CD4-positive, alpha-beta T cell (primary cell): Measurements from ENCODE around the gene LDLR. TPM values are rescaled to one million over a fixed set of nuclear protein-coding genes. Genes with fewer than 3 reads are reported as not detected.
"Not testable (repeated sequence)": the region's sequence is repeated elsewhere in the genome, so short reads cannot be mapped to it uniquely, and the experiment has no call there.

Experiments used
- ATAC-seq: fragments of 200-7000 bp; cut with Tn5 transposase; one replicate; pipeline ENCODE4 v1.10.0; 2022; ENCODE audit warnings: mild to moderate bottlenecking; ENCODE audit not compliant: poor library complexity
- CTCF ChIA-PET: fragments of 350-600 bp; sonication (Branson Sonifier 250); formaldehyde crosslinking; loops from one replicate; lab custom pipeline; 2021; ENCODE audit warnings: antibody characterized with exemption, inconsistent platforms; lab: Charles Lee
- POLR2A ChIA-PET: fragments of 350-600 bp; sonication (Branson Sonifier 250); formaldehyde crosslinking; loops from one replicate; lab custom pipeline; 2021; ENCODE audit warnings: antibody characterized with exemption, inconsistent platforms; lab: Charles Lee
- DNase-seq, 14 experiments: peaks; one replicate each; pipeline ENCODE4 v3.0.0-alpha.2; 2013 to 2020; ENCODE audit warnings: mixed read lengths in 2 of 14
- H3K27ac ChIP-seq, 2 donors: one replicate each; pipeline versions ENCODE4 v1.5.1 to v1.7.0; 2013; ENCODE audit warnings: low read length in 2 of 2, low read depth in 1 of 2, mild to moderate bottlenecking in 1 of 2
- H3K27me3 ChIP-seq, 2 experiments: 1 replicate in 1 of 2; 2 replicates in 1 of 2; pipeline versions ENCODE4 v1.6.1 to v1.7.0; 2013; ENCODE audit warnings: low read length in 2 of 2, control low read depth in 1 of 2, mild to moderate bottlenecking in 1 of 2, moderate library complexity in 1 of 2; ENCODE audit not compliant: insufficient read depth in 2 of 2, control insufficient read depth in 1 of 2
- H3K36me3 ChIP-seq: one replicate; pipeline ENCODE4 v1.6.1; 2013; ENCODE audit warnings: low read length, control low read depth; ENCODE audit not compliant: insufficient read depth
- H3K4me1 ChIP-seq: one replicate; pipeline ENCODE4 v1.6.1; 2013; ENCODE audit warnings: low read length, control low read depth; ENCODE audit not compliant: insufficient read depth
- H3K4me3 ChIP-seq: one replicate; pipeline ENCODE4 v1.5.1; 2013; ENCODE audit warnings: mild to moderate bottlenecking, low read length, moderate library complexity
- H3K9me3 ChIP-seq, 2 experiments: 1 replicate in 1 of 2; 2 replicates in 1 of 2; pipeline versions ENCODE4 v1.6.1 to v1.7.0; 2013; ENCODE audit warnings: low read length in 2 of 2, mild to moderate bottlenecking in 2 of 2, control low read depth in 1 of 2, moderate library complexity in 1 of 2; ENCODE audit not compliant: control insufficient read depth in 1 of 2, insufficient read depth in 1 of 2
- H3K27ac Mint-ChIP-seq: one replicate; pipeline ENCODE4 v1.8.0; 2020; ENCODE audit warnings: mixed read lengths
- H3K27me3 Mint-ChIP-seq: one replicate; pipeline ENCODE4 v1.8.0; 2021; ENCODE audit warnings: mixed read lengths
- H3K36me3 Mint-ChIP-seq: one replicate; pipeline ENCODE4 v1.8.0; 2021; ENCODE audit warnings: low read depth, mixed read lengths
- H3K4me1 Mint-ChIP-seq: one replicate; pipeline ENCODE4 v1.8.0; 2021; ENCODE audit warnings: low read depth, mixed read lengths
- H3K4me3 Mint-ChIP-seq: one replicate; pipeline ENCODE4 v1.8.0; 2020; ENCODE audit warnings: mild to moderate bottlenecking, mixed read lengths
- H3K9me3 Mint-ChIP-seq: one replicate; pipeline ENCODE4 v1.8.0; 2020; ENCODE audit warnings: mixed read lengths
- intact Hi-C, 2 experiments: fragments of 100-400 bp; cut with DNase I in 1 of 2; cut with micrococcal nuclease in 1 of 2; formaldehyde crosslinking; loops; one replicate each; pipeline versions ENCODE4 v1.15.1 to v1.9.0; 2023 to 2025; cut with DNase I, micrococcal nuclease
- total RNA-seq, 174 experiments: library from RNA in 2 of 174; stranded (reverse) in 2 of 174; gene quantifications; one replicate each; pipeline ENCODE4 v1.2.3 and lab custom pipeline; 2021 to 2026
- TF ChIP-seq, protein P1 (sequence below): fragments of 200-600 bp; IDR thresholded peaks from one replicate; pipeline ENCODE4 v1.8.0; 2022; ENCODE audit warnings: antibody characterized with exemption, mild to moderate bottlenecking

LDLR gene
- total RNA-seq, 2 experiments from 2014 or later: 32.5 to 34.0 TPM

DNA sequence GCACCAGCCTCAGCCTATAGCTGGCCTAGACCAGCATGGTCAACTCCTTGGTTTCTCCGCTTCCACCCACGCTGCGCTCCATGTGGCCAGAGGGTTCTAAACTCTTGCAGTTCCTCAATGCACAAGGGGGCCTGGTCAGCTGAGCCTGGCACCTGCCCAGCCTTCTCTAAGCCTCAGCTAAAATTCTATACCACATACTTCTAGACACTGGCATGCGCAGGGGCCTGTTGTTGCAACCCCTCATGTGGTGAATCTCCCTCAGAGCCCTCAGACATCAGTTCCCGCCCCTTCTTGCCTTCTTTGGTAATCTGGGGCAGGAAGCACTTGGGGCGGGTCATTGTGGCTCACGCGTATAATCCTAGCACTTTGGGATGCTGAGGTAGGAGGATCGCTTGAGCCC is 19.7 kb upstream of the LDLR start:
- H3K4me3 Mint-ChIP-seq: no peak overlapping the region

DNA sequence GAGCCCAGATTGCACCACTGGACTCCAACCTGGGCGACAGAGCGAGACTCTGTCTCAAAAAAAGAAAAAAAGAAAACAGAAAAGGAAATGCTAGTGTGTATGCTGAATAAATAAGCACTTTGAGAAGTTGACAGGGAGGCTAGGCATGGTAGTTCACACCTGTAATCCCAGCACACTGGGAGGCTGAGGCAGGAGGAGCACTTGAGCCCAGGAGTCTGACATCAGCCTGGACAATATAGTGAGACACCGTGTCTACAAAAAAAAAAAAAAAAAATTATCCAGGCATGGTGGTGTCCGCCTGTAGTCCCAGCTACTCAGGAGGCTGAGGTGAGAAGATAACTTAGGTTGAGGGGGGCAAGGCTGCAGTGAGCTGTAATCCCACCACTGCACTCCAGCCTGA is 19.1 kb upstream of the LDLR start:
- DNase-seq (no peak), ATAC-seq (no peak)
- no peaks in the 10 kb centered on the region for H3K27me3 ChIP-seq
- no peak overlapping the region for H3K27ac ChIP-seq
- peaks cover 0 to 7% of the 10 kb centered on the region in 2 experiments for H3K9me3 ChIP-seq
- ChIA-PET POLR2A (interaction anchor here (0.7 kb wide), 1 partner anchor 1783 kb away, joined by 4 read pairs; no protein-coding TSS in a partner anchor), CTCF (interaction anchor here (0.7 kb wide), 1 partner anchor 412 kb away, joined by 3 read pairs; no protein-coding TSS in a partner anchor)
- peaks cover 10% of the 10 kb centered on the region for H3K4me1 ChIP-seq
- Mint-ChIP-seq H3K4me3 (no peak overlapping the region), H3K27ac (no peak overlapping the region), H3K9me3 (no peaks in the 10 kb centered on the region), H3K27me3 (no peaks in the 10 kb centered on the region), H3K36me3 (peaks cover 11% of the 10 kb centered on the region), H3K4me1 (peaks cover 10% of the 10 kb centered on the region)
- no peak overlapping the region for H3K4me3 ChIP-seq
- TF ChIP-seq, protein P1, sequence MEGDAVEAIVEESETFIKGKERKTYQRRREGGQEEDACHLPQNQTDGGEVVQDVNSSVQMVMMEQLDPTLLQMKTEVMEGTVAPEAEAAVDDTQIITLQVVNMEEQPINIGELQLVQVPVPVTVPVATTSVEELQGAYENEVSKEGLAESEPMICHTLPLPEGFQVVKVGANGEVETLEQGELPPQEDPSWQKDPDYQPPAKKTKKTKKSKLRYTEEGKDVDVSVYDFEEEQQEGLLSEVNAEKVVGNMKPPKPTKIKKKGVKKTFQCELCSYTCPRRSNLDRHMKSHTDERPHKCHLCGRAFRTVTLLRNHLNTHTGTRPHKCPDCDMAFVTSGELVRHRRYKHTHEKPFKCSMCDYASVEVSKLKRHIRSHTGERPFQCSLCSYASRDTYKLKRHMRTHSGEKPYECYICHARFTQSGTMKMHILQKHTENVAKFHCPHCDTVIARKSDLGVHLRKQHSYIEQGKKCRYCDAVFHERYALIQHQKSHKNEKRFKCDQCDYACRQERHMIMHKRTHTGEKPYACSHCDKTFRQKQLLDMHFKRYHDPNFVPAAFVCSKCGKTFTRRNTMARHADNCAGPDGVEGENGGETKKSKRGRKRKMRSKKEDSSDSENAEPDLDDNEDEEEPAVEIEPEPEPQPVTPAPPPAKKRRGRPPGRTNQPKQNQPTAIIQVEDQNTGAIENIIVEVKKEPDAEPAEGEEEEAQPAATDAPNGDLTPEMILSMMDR: no peak
- H3K36me3 ChIP-seq: no peaks in the 10 kb centered on the region
- intact Hi-C loops: no loop called here

More for the DNA sequence above, 19.7 kb upstream of the LDLR start:
- Histone ChIP-seq H3K4me1 (peaks cover 9% of the 10 kb centered on the region), H3K27ac (no peak overlapping the region), H3K27me3 (no peaks in the 10 kb centered on the region), H3K4me3 (no peak overlapping the region), H3K36me3 (no peaks in the 10 kb centered on the region), H3K9me3 (peaks cover 0 to 7% of the 10 kb centered on the region in 2 experiments)
- POLR2A ChIA-PET: interaction anchor here (0.7 kb wide), 1 partner anchor 1783 kb away, joined by 4 read pairs; no protein-coding TSS in a partner anchor
- peaks cover 11% of the 10 kb centered on the region for H3K36me3 Mint-ChIP-seq
- H3K27ac Mint-ChIP-seq: no peak overlapping the region
- peaks cover 7% of the 10 kb centered on the region for H3K4me1 Mint-ChIP-seq
- intact Hi-C loops: no loop called here
- H3K9me3 Mint-ChIP-seq: no peaks in the 10 kb centered on the region
- CTCF ChIA-PET: interaction anchor here (0.9 kb wide), 1 partner anchor 56 kb away, joined by 3 read pairs; no protein-coding TSS in a partner anchor
- TF ChIP-seq, protein P1: no peak
- ATAC-seq (no peak), DNase-seq (no peak)
- H3K27me3 Mint-ChIP-seq: no peaks in the 10 kb centered on the region

DNA sequence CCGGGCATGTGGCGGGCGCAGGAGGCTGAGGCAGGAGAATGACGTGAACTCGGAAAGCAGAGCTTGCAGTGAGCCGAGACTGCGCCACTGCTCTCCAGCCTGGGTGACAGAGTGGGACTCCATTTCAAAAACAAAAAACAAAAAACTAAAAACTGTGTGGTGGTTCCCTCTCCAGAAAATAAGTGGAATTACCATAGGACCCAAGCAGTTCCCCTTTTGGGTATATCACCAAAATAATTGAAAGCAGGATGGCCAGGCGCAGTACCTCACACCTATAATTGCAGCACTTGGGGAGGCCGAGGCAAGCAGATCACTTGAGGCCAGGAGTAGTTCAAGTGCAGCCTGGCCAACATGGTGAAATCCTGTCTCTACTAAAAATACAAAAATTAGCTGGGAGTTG is 15.7 kb upstream of the LDLR start:
- Mint-ChIP-seq H3K27me3 (no peaks in the 10 kb centered on the region), H3K4me1 (peaks cover 10% of the 10 kb centered on the region), H3K9me3 (no peaks in the 10 kb centered on the region), H3K27ac (no peak overlapping the region), H3K4me3 (no peak overlapping the region), H3K36me3 (no peaks in the 10 kb centered on the region)
- Histone ChIP-seq H3K4me3 (no peak overlapping the region), H3K4me1 (peaks cover 10% of the 10 kb centered on the region), H3K9me3 (no peaks in the 10 kb centered on the region), H3K27ac (no peak overlapping the region), H3K27me3 (no peaks in the 10 kb centered on the region), H3K36me3 (no peaks in the 10 kb centered on the region)
- CTCF ChIA-PET: no interaction called here
- DNase-seq: no peak
- intact Hi-C loops: no loop called here
- ATAC-seq: no peak
- TF ChIP-seq, protein P1: no peak
- POLR2A ChIA-PET: no interaction called here

DNA sequence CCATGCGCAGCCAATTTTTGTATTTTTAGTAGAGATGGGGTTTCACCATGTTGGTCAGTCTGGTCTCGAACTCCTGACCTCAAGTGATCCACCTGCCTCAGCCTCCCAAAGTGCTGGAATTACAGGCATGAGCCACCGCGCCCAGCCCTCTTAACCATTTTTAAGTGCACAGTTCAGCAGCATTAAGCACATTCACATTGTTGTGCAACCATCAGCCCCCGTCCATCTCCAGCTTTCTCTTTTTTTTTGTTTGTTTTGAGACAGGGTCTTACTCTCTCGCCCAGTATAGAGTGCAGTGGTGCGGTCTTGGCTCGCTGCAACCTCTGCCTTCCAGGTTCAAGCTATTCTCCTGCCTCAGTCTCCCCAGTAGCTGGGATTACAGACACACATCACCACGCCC is 12.5 kb upstream of the LDLR start:
- H3K9me3 Mint-ChIP-seq, H3K27me3 Mint-ChIP-seq, H3K4me1 Mint-ChIP-seq, CTCF ChIA-PET, H3K4me1 ChIP-seq, DNase-seq, H3K36me3 Mint-ChIP-seq, H3K27me3 ChIP-seq, H3K36me3 ChIP-seq, H3K4me3 Mint-ChIP-seq, H3K27ac ChIP-seq, H3K4me3 ChIP-seq, intact Hi-C loops, H3K9me3 ChIP-seq, ATAC-seq, POLR2A ChIA-PET, H3K27ac Mint-ChIP-seq: not testable (repeated sequence)
